AG09309 (cell line): ENCODE measurements around the gene MUC4.
"Not testable (repeated sequence)": the region's sequence is repeated elsewhere in the genome, so short reads cannot be mapped to it uniquely, and the experiment has no call there.

Experiments
- DNase-seq: peaks from one replicate; pipeline ENCODE4 v3.0.0-alpha.2; 2010; ENCODE audit warnings: low read depth
- H3K4me3 ChIP-seq: 2 replicates; pipeline ENCODE4 v1.5.1; 2011; ENCODE audit warnings: mild to moderate bottlenecking, low read depth, low read length, moderate library complexity; ENCODE audit not compliant: control insufficient read depth
- CTCF ChIP-seq: IDR thresholded peaks from 2 replicates; pipeline ENCODE4 v1.5.1; 2011; ENCODE audit warnings: mild to moderate bottlenecking, low read depth, low read length, inconsistent platforms; ENCODE audit not compliant: insufficient read depth, control insufficient read depth; ENCODE audit errors: missing control alignments

Gene MUC4

GRCh38 chr3:195796795-195797194 is 14.9 kb downstream of the MUC4 start:
- TF ChIP-seq CTCF = no peak
- no peak for DNase-seq
- H3K4me3 ChIP-seq = no peak overlapping the region

GRCh38 chr3:195794708-195795107 is 17.0 kb downstream of the MUC4 start:
- no peak overlapping the region for H3K4me3 ChIP-seq
- no peak for DNase-seq
- TF ChIP-seq CTCF = no peak

- DNase-seq, H3K4me3 ChIP-seq: not testable (repeated sequence)
Measured at GRCh38 chr3:195792621-195793020, 19.1 kb downstream of the MUC4 start.

- H3K4me3 ChIP-seq = no peak overlapping the region
Measured at GRCh38 chr3:195790901-195791300, 20.8 kb downstream of the MUC4 start.

GRCh38 chr3:195788711-195789581 is 22.8 kb downstream of the MUC4 start:
- no peak for DNase-seq
- no peak overlapping the region for H3K4me3 ChIP-seq
- TF ChIP-seq CTCF = no peak

More at GRCh38 chr3:195790901-195791300, 20.8 kb downstream of the MUC4 start:
- DNase-seq = no peak
- no peak for TF ChIP-seq CTCF

- H3K4me3 ChIP-seq, DNase-seq: not testable (repeated sequence)
Measured at GRCh38 chr3:195785781-195786405, 25.8 kb downstream of the MUC4 start.

- DNase-seq, H3K4me3 ChIP-seq: not testable (repeated sequence)
Measured at GRCh38 chr3:195784031-195784430, 27.7 kb downstream of the MUC4 start.

GRCh38 chr3:195781236-195781635 is 30.5 kb downstream of the MUC4 start:
- not testable (repeated sequence) for H3K4me3 ChIP-seq, DNase-seq

GRCh38 chr3:195777975-195778374 is 33.8 kb downstream of the MUC4 start:
- no peak for TF ChIP-seq CTCF
- no peak for DNase-seq
- no peak overlapping the region for H3K4me3 ChIP-seq
